ENCODE measurements around the gene HSD3B1.
"Not testable (repeated sequence)": the region's sequence is repeated elsewhere in the genome, so short reads cannot be mapped to it uniquely, and the experiment has no call there.

The HSD3B1 gene

GRCh38 chr1:119554183-119554582 is 47.2 kb downstream of the HSD3B1 start:
- peak; percentile 85 for DNase-seq

- DNase-seq = no peak
Observed at GRCh38 chr1:119556423-119556822, 49.4 kb downstream of the HSD3B1 start.

GRCh38 chr1:119560402-119560801 is 53.4 kb downstream of the HSD3B1 start:
- DNase-seq = not testable (repeated sequence)

GRCh38 chr1:119564548-119564947 is 57.5 kb downstream of the HSD3B1 start:
- DNase-seq = no peak

All from femur (tissue), 1 donor.